K562 (cell line): ENCODE results near the gene ATXN1.

Source experiments
- CBX3 ChIP-seq, 2 experiments: IDR thresholded peaks; 1 replicate in 1 of 2; 2 replicates in 1 of 2; pipeline ENCODE4 v1.6.1; 2012; ENCODE audit warnings: inconsistent platforms in 2 of 2, low read length in 2 of 2, borderline replicate concordance in 1 of 2, control low read depth in 1 of 2
- GABPA ChIP-seq: fragments of 200-800 bp; sonication (Bioruptor generic); conservative IDR thresholded peaks from 2 replicates; pipeline ENCODE4 v1.6.1; 2016; ENCODE audit warnings: low read depth, missing genetic modification characterization, missing compliant biosample characterization
- NCOA2 ChIP-seq, 2 experiments: fragments of 450-650 bp; IDR thresholded peaks; 2 replicates each; pipeline ENCODE4 v1.6.1; 2018; ENCODE audit warnings: mild to moderate bottlenecking in 2 of 2, moderate library complexity in 1 of 2; ENCODE audit not compliant: partially characterized antibody in 2 of 2
- POLR2AphosphoS5 ChIP-seq: IDR thresholded peaks from 2 replicates; pipeline ENCODE4 v1.6.1; 2011; ENCODE audit warnings: mild to moderate bottlenecking, low read depth, low read length, moderate library complexity; ENCODE audit not compliant: control insufficient read depth, insufficient read depth
- PRMT5 ChIP-seq: sonication (generic); formaldehyde crosslinking; IDR thresholded peaks from 2 replicates; pipeline ENCODE4 v1.5.0; 2020; ENCODE audit warnings: missing genetic modification reagents
- SOX6 ChIP-seq: fragments of 450-650 bp; IDR thresholded peaks from 2 replicates; pipeline ENCODE4 v1.6.1; 2014; ENCODE audit warnings: mild to moderate bottlenecking
- ZFP36 ChIP-seq: fragments of 150-350 bp; IDR thresholded peaks from 2 replicates; pipeline ENCODE4 v1.6.1; 2018; ENCODE audit warnings: low read length, low read depth; ENCODE audit not compliant: partially characterized antibody
- TF ChIP-seq, protein P1 (sequence below), 3 experiments: IDR thresholded peaks in 2 of 3; conservative IDR thresholded peaks in 1 of 3; 2 replicates each; pipeline ENCODE4 v1.5.1; 2011 to 2012; ENCODE audit warnings: low read length in 3 of 3, mild to moderate bottlenecking in 3 of 3, control low read depth in 2 of 3, improper control_type of control experiment in 1 of 3, inconsistent platforms in 1 of 3, low read depth in 1 of 3, mixed read lengths in 1 of 3, moderate library complexity in 1 of 3; ENCODE audit not compliant: insufficient read depth in 2 of 3
- TF ChIP-seq, protein P2 (sequence below): sonication (generic); formaldehyde crosslinking; IDR thresholded peaks from 2 replicates; pipeline ENCODE4 v1.5.0; 2020; ENCODE audit warnings: missing genetic modification reagents

DNA sequence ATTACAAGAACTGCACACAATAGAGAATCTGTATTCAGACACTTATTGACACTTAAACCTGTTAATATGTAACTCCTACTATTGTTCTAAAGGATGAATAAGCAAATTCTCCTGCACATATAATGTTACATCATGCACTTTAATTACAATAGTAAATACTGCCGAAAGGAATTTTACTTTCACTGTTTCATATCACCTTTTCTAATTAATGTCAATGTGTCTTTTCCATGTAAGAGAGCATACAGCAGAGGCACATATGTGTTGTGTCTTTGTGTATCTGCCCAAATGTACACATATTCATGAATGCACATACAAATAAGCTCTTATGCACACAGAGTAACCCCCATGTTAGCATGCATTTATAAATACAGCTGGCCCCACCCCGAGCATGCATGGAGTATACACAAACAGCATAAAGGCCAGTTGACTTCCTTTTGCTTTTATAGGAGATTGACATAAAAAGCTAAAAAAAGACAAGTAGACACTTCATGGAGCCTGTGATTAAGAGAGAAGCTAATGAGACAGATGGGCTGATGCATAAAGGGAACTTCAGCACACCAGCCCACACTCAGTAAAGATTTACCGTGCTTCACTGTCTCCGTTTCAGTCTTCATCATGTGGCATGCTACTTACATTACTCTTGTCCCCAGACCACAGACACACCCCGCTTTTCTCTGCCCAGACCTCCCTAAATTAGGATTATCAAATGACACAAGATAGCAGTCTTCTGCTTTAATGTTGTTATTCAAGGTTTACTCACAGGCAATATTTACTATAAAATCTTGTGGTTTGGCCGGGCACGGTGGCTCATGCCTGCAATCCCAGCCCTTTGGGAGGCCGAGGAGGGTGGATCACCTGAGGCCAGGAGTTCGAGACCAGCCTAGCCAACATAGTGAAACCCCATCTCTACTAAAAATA lies 184.6 kb downstream of the ATXN1 start:
- TF ChIP-seq ZFP36 (no peak), CBX3 (IDR thresholded peaks at IDR 0.05; ENCODE audit: borderline replicate concordance in 1 of 2, low read length in 2 of 2) (no peak), SOX6 (no peak), PRMT5 (CRISPR knock-in tag) (no peak), GABPA (no peak), POLR2AphosphoS5 (no peak), NCOA2 (IDR thresholded peaks at IDR 0.05; ENCODE audit: partially characterized antibody in 2 of 2) (no peak)
- TF ChIP-seq, protein P1, sequence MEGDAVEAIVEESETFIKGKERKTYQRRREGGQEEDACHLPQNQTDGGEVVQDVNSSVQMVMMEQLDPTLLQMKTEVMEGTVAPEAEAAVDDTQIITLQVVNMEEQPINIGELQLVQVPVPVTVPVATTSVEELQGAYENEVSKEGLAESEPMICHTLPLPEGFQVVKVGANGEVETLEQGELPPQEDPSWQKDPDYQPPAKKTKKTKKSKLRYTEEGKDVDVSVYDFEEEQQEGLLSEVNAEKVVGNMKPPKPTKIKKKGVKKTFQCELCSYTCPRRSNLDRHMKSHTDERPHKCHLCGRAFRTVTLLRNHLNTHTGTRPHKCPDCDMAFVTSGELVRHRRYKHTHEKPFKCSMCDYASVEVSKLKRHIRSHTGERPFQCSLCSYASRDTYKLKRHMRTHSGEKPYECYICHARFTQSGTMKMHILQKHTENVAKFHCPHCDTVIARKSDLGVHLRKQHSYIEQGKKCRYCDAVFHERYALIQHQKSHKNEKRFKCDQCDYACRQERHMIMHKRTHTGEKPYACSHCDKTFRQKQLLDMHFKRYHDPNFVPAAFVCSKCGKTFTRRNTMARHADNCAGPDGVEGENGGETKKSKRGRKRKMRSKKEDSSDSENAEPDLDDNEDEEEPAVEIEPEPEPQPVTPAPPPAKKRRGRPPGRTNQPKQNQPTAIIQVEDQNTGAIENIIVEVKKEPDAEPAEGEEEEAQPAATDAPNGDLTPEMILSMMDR (IDR thresholded peaks at IDR 0.05 in 2 of 3, conservative IDR thresholded peaks at IDR 0.05 in 1 of 3; ENCODE audit: insufficient read depth in 2 of 3, low read depth in 1 of 3, low read length in 3 of 3), result no peak
- TF ChIP-seq, protein P2, sequence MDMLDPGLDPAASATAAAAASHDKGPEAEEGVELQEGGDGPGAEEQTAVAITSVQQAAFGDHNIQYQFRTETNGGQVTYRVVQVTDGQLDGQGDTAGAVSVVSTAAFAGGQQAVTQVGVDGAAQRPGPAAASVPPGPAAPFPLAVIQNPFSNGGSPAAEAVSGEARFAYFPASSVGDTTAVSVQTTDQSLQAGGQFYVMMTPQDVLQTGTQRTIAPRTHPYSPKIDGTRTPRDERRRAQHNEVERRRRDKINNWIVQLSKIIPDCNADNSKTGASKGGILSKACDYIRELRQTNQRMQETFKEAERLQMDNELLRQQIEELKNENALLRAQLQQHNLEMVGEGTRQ, result no peak
